Ovary (tissue), 9 donors: Measurements from ENCODE around the gene LAMB1. TPM values are rescaled to one million over a fixed set of nuclear protein-coding genes. Genes with fewer than 3 reads are reported as not detected.

Experiments
- DNase-seq, 5 donors: peaks; one replicate each; pipeline ENCODE4 v3.0.0-alpha.2; 2019 to 2020
- H3K27ac ChIP-seq, 2 donors: fragments of 200-600 bp; one replicate each; pipeline versions ENCODE4 v1.5.1 to v1.8.0; 2019 to 2022
- H3K27me3 ChIP-seq: fragments of 200-600 bp; one replicate; pipeline ENCODE4 v1.8.0; 2022
- H3K36me3 ChIP-seq: fragments of 200-600 bp; sonication (generic); one replicate; pipeline ENCODE4 v1.5.1; 2019
- H3K4me1 ChIP-seq: one replicate; pipeline ENCODE4 v1.8.1; 2013; ENCODE audit warnings: mild to moderate bottlenecking, moderate library complexity; ENCODE audit not compliant: insufficient read depth
- H3K4me3 ChIP-seq: fragments of 200-600 bp; sonication (generic); one replicate; pipeline ENCODE4 v1.5.1; 2017
- H3K9me3 ChIP-seq, 2 donors: fragments of 200-600 bp in 1 of 2; sonication (generic) in 1 of 2; one replicate each; pipeline versions ENCODE4 v1.5.1 to v1.8.1; 2013 to 2019; ENCODE audit warnings: mild to moderate bottlenecking in 1 of 2, moderate library complexity in 1 of 2
- EP300 ChIP-seq: sonication (generic); formaldehyde crosslinking; IDR thresholded peaks from one replicate; pipeline ENCODE4 v1.6.1; 2017; ENCODE audit warnings: antibody characterized with exemption
- POLR2A ChIP-seq: fragments of 450-650 bp; IDR thresholded peaks from one replicate; pipeline ENCODE4 v1.6.1; 2017; ENCODE audit warnings: antibody characterized with exemption, mild to moderate bottlenecking, moderate library complexity
- WGBS, 3 donors: extraction: QIAGEN DNeasy Blood & Tissue Kit in 1 of 3; methylation state at CpG; one replicate each; pipeline versions ENCODE4 v1.1.5 to v1.1.7; 2013 to 2017; 5-methylcytosine and 5-hydroxymethylcytosine counted together
- intact Hi-C, 4 donors: fragments of 100-400 bp; cut with DNase I; formaldehyde crosslinking; loops; one replicate each; pipeline versions ENCODE4 v1.11.0 to v1.15.1; 2022 to 2023
- polyA plus RNA-seq, 2 donors: library from polyadenylated mRNA; stranded (reverse); fragments of 200-250 nt in 1 of 2; fragments of 350-450 nt in 1 of 2; fragmentation: Illumina TruSeq in 1 of 2; extraction: RNeasy Lipid Tissue Mini Kit (QIAGEN cat#74804) in 1 of 2; gene quantifications; one replicate each; pipeline ENCODE4 v1.2.3, GENCODE V29; 2013 to 2014
- total RNA-seq, 7 donors: library from RNA; depleted of rRNA in 2 of 7; stranded (reverse); fragments of >200 nt in 2 of 7; fragmentation: NEBNext Ultra II Directional in 3 of 7; extraction: Animal tissue kit (Norgen Biotek cat#: 25700) in 3 of 7; gene quantifications; one replicate each; pipeline versions ENCODE4 v1.1.0 to v1.2.4, GENCODE V29; 2016 to 2023
- TF ChIP-seq, protein P1 (sequence below), 3 donors: fragments of 450-650 bp in 2 of 3; fragments of 200-600 bp in 1 of 3; IDR thresholded peaks; one replicate each; pipeline versions ENCODE4 v1.5.1 to v1.8.0; 2016 to 2022; ENCODE audit warnings: antibody characterized with exemption in 3 of 3, mild to moderate bottlenecking in 1 of 3
- donor health status: DM: no; HTN: no; CAD: no; lungs with moderate emphysema.
- donor health status: DM: no; HTN: no; CAD: no.
- donor health status: Bipolar disorder and iron deficiency.
- donor health status: DM: yes; HTN: yes; CAD: no.
- donor health status: DM: no; HTN: no; CAD: no.
- donor health status: DM: yes; HTN: yes; CAD: no.

The LAMB1 gene
- total and polyA plus RNA-seq, 9 donors = 10.2 to 151 (median 65.0) TPM

DNA sequence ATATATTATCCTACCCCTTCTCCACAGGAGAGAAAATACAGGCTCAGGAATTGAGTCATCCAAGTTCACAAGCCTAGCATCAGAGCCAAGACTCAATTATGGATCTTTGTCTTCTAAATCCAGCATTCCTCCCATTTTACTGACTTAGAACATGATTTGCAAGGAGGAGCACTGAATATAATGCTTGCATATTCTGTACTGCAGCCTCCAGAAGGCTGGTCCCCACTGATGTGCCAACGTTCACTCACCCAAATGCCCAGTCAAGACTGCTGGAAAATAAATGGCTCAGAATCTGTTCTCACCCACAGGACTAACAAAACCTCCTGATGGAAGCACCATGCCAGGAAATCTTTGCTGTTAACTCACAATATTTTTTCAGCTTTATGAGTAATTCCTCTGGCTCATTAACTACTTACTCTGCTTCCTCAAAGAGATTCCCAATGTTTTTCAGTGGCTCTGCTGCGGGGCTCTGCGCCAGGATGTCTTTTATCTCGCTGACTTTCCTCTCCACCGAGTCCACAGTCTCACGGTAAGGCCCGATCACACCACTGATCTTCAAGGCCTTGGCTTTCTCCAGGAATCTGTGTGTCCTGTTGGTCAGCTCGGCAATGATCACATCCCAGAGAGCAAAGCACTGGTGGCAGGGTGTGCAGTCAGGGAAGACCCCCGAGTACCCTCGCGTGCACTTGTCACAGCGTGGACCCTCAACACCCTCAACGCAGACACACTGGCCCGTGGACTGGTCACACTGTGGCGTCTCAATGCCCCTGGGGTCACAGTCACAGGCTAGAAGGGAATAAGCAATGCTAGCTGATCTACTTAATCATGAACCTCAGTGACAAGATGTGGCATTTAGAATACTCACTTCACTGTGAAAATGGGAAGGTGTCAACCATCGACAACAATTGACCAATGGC lies 63.1 kb downstream of the LAMB1 start:
- no peak for TF ChIP-seq EP300
- TF ChIP-seq POLR2A = no peak
- TF ChIP-seq, protein P1, sequence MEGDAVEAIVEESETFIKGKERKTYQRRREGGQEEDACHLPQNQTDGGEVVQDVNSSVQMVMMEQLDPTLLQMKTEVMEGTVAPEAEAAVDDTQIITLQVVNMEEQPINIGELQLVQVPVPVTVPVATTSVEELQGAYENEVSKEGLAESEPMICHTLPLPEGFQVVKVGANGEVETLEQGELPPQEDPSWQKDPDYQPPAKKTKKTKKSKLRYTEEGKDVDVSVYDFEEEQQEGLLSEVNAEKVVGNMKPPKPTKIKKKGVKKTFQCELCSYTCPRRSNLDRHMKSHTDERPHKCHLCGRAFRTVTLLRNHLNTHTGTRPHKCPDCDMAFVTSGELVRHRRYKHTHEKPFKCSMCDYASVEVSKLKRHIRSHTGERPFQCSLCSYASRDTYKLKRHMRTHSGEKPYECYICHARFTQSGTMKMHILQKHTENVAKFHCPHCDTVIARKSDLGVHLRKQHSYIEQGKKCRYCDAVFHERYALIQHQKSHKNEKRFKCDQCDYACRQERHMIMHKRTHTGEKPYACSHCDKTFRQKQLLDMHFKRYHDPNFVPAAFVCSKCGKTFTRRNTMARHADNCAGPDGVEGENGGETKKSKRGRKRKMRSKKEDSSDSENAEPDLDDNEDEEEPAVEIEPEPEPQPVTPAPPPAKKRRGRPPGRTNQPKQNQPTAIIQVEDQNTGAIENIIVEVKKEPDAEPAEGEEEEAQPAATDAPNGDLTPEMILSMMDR (IDR thresholded peaks at IDR 0.05) = no peak
- Histone ChIP-seq H3K4me1 (peaks cover 18% of the 10 kb centered on the region), H3K27me3 (no peaks in the 10 kb centered on the region), H3K27ac (peak overlapping the region in 1 of 2 donors; percentile 17), H3K36me3 (no peaks in the 10 kb centered on the region), H3K4me3 (no peak overlapping the region), H3K9me3 (no peaks in the 10 kb centered on the region)
- WGBS, 3 donors = 31 to 44% (median 35%) methylated on average over 16 of the region's 16 CpGs
- DNase-seq = peak; percentile 69 to 82 (median 75)
- intact Hi-C loops = no loop called here

- Histone ChIP-seq H3K36me3 (no peaks in the 10 kb centered on the region), H3K27ac (peak overlapping the region in 1 of 2 donors; percentile 17), H3K4me3 (no peak overlapping the region), H3K27me3 (no peaks in the 10 kb centered on the region), H3K9me3 (no peaks in the 10 kb centered on the region), H3K4me1 (peaks cover 16% of the 10 kb centered on the region)
- peak; percentile 54 to 69 (median 62) for DNase-seq
- TF ChIP-seq, protein P1 (IDR thresholded peaks at IDR 0.05) = no peak
- TF ChIP-seq POLR2A (no peak), EP300 (no peak)
- WGBS, 3 donors = 16 to 20% (median 19%) methylated on average over 6 of the region's 6 CpGs
- intact Hi-C loops = no loop called here
Observed at GRCh38 chr7:107938456-107939250, 64.3 kb downstream of the LAMB1 start.

- Histone ChIP-seq H3K27me3 (no peaks in the 10 kb centered on the region), H3K4me1 (peaks cover 16% of the 10 kb centered on the region), H3K27ac (peak overlapping the region in 1 of 2 donors; percentile 1), H3K36me3 (no peaks in the 10 kb centered on the region), H3K4me3 (no peak overlapping the region), H3K9me3 (no peaks in the 10 kb centered on the region)
- no peak for TF ChIP-seq EP300
- no peak for TF ChIP-seq POLR2A
- TF ChIP-seq, protein P1 (IDR thresholded peaks at IDR 0.05) = no peak
- no peak for DNase-seq
- WGBS, 3 donors = 49 to 80% (median 76%) methylated on average over 1 of the region's 1 CpG
- intact Hi-C loops = no loop called here
Observed at GRCh38 chr7:107937531-107937930, 65.4 kb downstream of the LAMB1 start.

GRCh38 chr7:107936312-107936711 lies 66.6 kb downstream of the LAMB1 start:
- Histone ChIP-seq H3K27ac (no peak overlapping the region), H3K4me3 (no peak overlapping the region), H3K36me3 (no peaks in the 10 kb centered on the region), H3K4me1 (peaks cover 16% of the 10 kb centered on the region), H3K9me3 (no peaks in the 10 kb centered on the region), H3K27me3 (no peaks in the 10 kb centered on the region)
- 96 to 98% (median 97%) methylated on average over 2 of the region's 2 CpGs for WGBS, 3 donors
- DNase-seq = no peak
- TF ChIP-seq, protein P1 (IDR thresholded peaks at IDR 0.05) = no peak
- TF ChIP-seq EP300 = no peak
- TF ChIP-seq POLR2A = no peak
- intact Hi-C loops = no loop called here
